Activated CD8-positive, alpha-beta memory T cell treated with anti-CD3 and anti-CD28 coated beads for 36 hours (primary cell): Measurements from ENCODE around the gene CHRNA3. TPM values are rescaled to one million over a fixed set of nuclear protein-coding genes. Genes with fewer than 3 reads are reported as not detected.

Source experiments
- CTCF ChIA-PET: fragments of 350-600 bp; sonication (Branson Sonifier 250); formaldehyde crosslinking; loops from one replicate; lab custom pipeline; 2021; ENCODE audit warnings: antibody characterized with exemption; lab: Charles Lee
- POLR2A ChIA-PET: fragments of 350-600 bp; sonication (Branson Sonifier 250); formaldehyde crosslinking; loops from one replicate; lab custom pipeline; 2021; ENCODE audit warnings: antibody characterized with exemption; lab: Charles Lee
- total RNA-seq, 2 experiments: library from RNA; stranded (reverse); gene quantifications; one replicate each; pipeline ENCODE4 v1.2.3, GENCODE V29; 2021

CHRNA3 gene
- not detected for total RNA-seq

- CTCF ChIA-PET: interaction anchor here (1.0 kb wide), 1 partner anchor 89 kb away, joined by 3 read pairs; no protein-coding TSS in a partner anchor
- POLR2A ChIA-PET: no interaction called here
Observed at GRCh38 chr15:78620527-78621421, at the start of gene CHRNA3. CHRNA3 (minus strand) TSS chr15:78620996; CDS start chr15:78620794, 202 bp downstream.

- ChIA-PET CTCF (no interaction called here), POLR2A (no interaction called here)
Observed at GRCh38 chr15:78668987-78669386, 48.2 kb upstream of the CHRNA3 start.

- ChIA-PET POLR2A (interaction anchor here (0.6 kb wide), 1 partner anchor 271 kb away, joined by 3 read pairs; no protein-coding TSS in a partner anchor), CTCF (no interaction called here)
Observed at GRCh38 chr15:78667578-78668236, 46.9 kb upstream of the CHRNA3 start.

- POLR2A ChIA-PET: no interaction called here
- CTCF ChIA-PET: no interaction called here
Observed at GRCh38 chr15:78666010-78666409, 45.2 kb upstream of the CHRNA3 start.

- ChIA-PET CTCF (no interaction called here), POLR2A (no interaction called here)
Observed at GRCh38 chr15:78663703-78664102, 42.9 kb upstream of the CHRNA3 start.

GRCh38 chr15:78662028-78662427 lies 41.2 kb upstream of the CHRNA3 start:
- ChIA-PET CTCF (no interaction called here), POLR2A (no interaction called here)

GRCh38 chr15:78661001-78661400 lies 40.2 kb upstream of the CHRNA3 start:
- POLR2A ChIA-PET: no interaction called here
- CTCF ChIA-PET: no interaction called here

- POLR2A ChIA-PET: no interaction called here
- CTCF ChIA-PET: no interaction called here
Observed at GRCh38 chr15:78660584-78660983, 39.8 kb upstream of the CHRNA3 start.

GRCh38 chr15:78658823-78659222 lies 38.0 kb upstream of the CHRNA3 start:
- ChIA-PET CTCF (no interaction called here), POLR2A (no interaction called here)

GRCh38 chr15:78654272-78654671 lies 33.5 kb upstream of the CHRNA3 start:
- CTCF ChIA-PET: no interaction called here

GRCh38 chr15:78651930-78652615 lies 31.3 kb upstream of the CHRNA3 start:
- ChIA-PET POLR2A (no interaction called here), CTCF (no interaction called here)

More at GRCh38 chr15:78654272-78654671, 33.5 kb upstream of the CHRNA3 start:
- POLR2A ChIA-PET: no interaction called here

GRCh38 chr15:78651007-78651406 lies 30.2 kb upstream of the CHRNA3 start:
- CTCF ChIA-PET: no interaction called here
- POLR2A ChIA-PET: no interaction called here

GRCh38 chr15:78650022-78650421 lies 29.2 kb upstream of the CHRNA3 start:
- ChIA-PET CTCF (no interaction called here), POLR2A (no interaction called here)

GRCh38 chr15:78645009-78645408 lies 24.2 kb upstream of the CHRNA3 start:
- POLR2A ChIA-PET: no interaction called here
- CTCF ChIA-PET: interaction anchor here (1.3 kb wide), 1 partner anchor 43 kb away, joined by 5 read pairs; no protein-coding TSS in a partner anchor

- ChIA-PET POLR2A (no interaction called here), CTCF (no interaction called here)
Observed at GRCh38 chr15:78642331-78642730, 21.5 kb upstream of the CHRNA3 start.

- ChIA-PET POLR2A (no interaction called here), CTCF (interaction anchor here (0.7 kb wide), 1 partner anchor 42 kb away, joined by 3 read pairs; no protein-coding TSS in a partner anchor)
Observed at GRCh38 chr15:78641749-78642275, 21.0 kb upstream of the CHRNA3 start.

GRCh38 chr15:78641102-78641748 lies 20.4 kb upstream of the CHRNA3 start, which contains the start of gene CHRNB4:
CHRNB4 (minus strand) TSS chr15:78641210; CDS start chr15:78641133, 77 bp downstream.
- ChIA-PET POLR2A (no interaction called here), CTCF (interaction anchor here (0.7 to 1.7 kb wide), 2 partner anchors 42 to 110 kb away, joined by 3 to 4 read pairs; no protein-coding TSS in a partner anchor)

GRCh38 chr15:78640527-78641101 lies 19.8 kb upstream of the CHRNA3 start:
- CTCF ChIA-PET: interaction anchor here (1.7 kb wide), 1 partner anchor 110 kb away, joined by 4 read pairs; no protein-coding TSS in a partner anchor
- POLR2A ChIA-PET: no interaction called here
